Fibroblast of lung (primary cell): ENCODE data around the gene TH. TPM values are rescaled to one million over a fixed set of nuclear protein-coding genes. Genes with fewer than 3 reads are reported as not detected.

ENCODE experiments used
- DNase-seq, 2 donors: peaks; one replicate each; pipeline versions ENCODE4 v3.0.0 to v3.0.0-alpha.2; 2010; ENCODE audit warnings: low read depth in 2 of 2
- H2AFZ ChIP-seq: 2 replicates; pipeline ENCODE4 v1.5.1; 2012; ENCODE audit warnings: low read length, control low read depth, inconsistent platforms
- H3K27ac ChIP-seq: 2 replicates; pipeline ENCODE4 v1.5.1; 2011; ENCODE audit warnings: low read length, control low read depth; ENCODE audit not compliant: insufficient read depth
- H3K27me3 ChIP-seq: 2 replicates; pipeline ENCODE4 v1.5.1; 2011; ENCODE audit warnings: mild to moderate bottlenecking, low read length; ENCODE audit not compliant: control insufficient read depth, insufficient read depth
- H3K36me3 ChIP-seq: 2 replicates; pipeline ENCODE4 v1.5.1; 2011; ENCODE audit warnings: low read length; ENCODE audit not compliant: control insufficient read depth, insufficient read depth
- H3K4me1 ChIP-seq: 2 replicates; pipeline ENCODE4 v1.5.1; 2011; ENCODE audit warnings: low read length; ENCODE audit not compliant: control insufficient read depth, insufficient read depth; ENCODE audit errors: extremely low read depth
- H3K4me2 ChIP-seq: 2 replicates; pipeline ENCODE4 v1.5.1; 2011; ENCODE audit warnings: low read length, control low read depth; ENCODE audit not compliant: insufficient read depth; ENCODE audit errors: extremely low read depth
- H3K4me3 ChIP-seq, 4 experiments: fragments of 200-600 bp in 1 of 4; sonication (generic) in 1 of 4; replicated peaks in 1 of 4; 2 replicates each; pipeline ENCODE4 v1.5.1; 2011 to 2016; ENCODE audit warnings: low read length in 4 of 4, low read depth in 3 of 4, mild to moderate bottlenecking in 3 of 4, control low read depth in 2 of 4, inconsistent platforms in 1 of 4, mixed read lengths in 1 of 4; ENCODE audit not compliant: insufficient read depth in 1 of 4; ENCODE audit errors: control extremely low read depth in 1 of 4
- H3K79me2 ChIP-seq: 2 replicates; pipeline ENCODE4 v1.5.1; 2012; ENCODE audit warnings: mild to moderate bottlenecking, low read length, inconsistent platforms; ENCODE audit not compliant: control insufficient read depth, insufficient read depth
- H3K9ac ChIP-seq: 2 replicates; pipeline ENCODE4 v1.5.1; 2011; ENCODE audit warnings: mild to moderate bottlenecking, low read length, control low read depth; ENCODE audit not compliant: insufficient read depth
- H3K9me3 ChIP-seq: 2 replicates; pipeline ENCODE4 v1.5.1; 2012; ENCODE audit warnings: low read depth, low read length; ENCODE audit not compliant: control insufficient read depth, insufficient read depth
- H4K20me1 ChIP-seq: 2 replicates; pipeline ENCODE4 v1.5.1; 2011; ENCODE audit warnings: low read length; ENCODE audit not compliant: control insufficient read depth, insufficient read depth; ENCODE audit errors: extremely low read depth
- EZH2 ChIP-seq: IDR thresholded peaks from 2 replicates; pipeline ENCODE4 v1.5.1; 2012; ENCODE audit warnings: low read length, control low read depth, mild to moderate bottlenecking; ENCODE audit errors: missing control alignments
- polyA plus RNA-seq, 2 donors: library from polyadenylated mRNA; depleted of rRNA in 1 of 2; stranded (reverse) in 1 of 2; unstranded in 1 of 2; fragments of >200 nt; gene quantifications; 2 replicates each; pipeline ENCODE4 v1.2.1, GENCODE V29; 2011 to 2012; ENCODE audit warnings: missing spikeins in 1 of 2
- total RNA-seq: library from RNA; depleted of rRNA; stranded (reverse); fragments of >200 nt; gene quantifications from 2 replicates; pipeline ENCODE4 v1.2.1, GENCODE V29; 2014
- TF ChIP-seq, protein P1 (sequence below), 2 donors: IDR thresholded peaks in 1 of 2; conservative IDR thresholded peaks in 1 of 2; 1 replicate in 1 of 2; 2 replicates in 1 of 2; pipeline ENCODE4 v1.5.1; 2011 to 2012; ENCODE audit warnings: low read length in 2 of 2, control low read depth in 1 of 2, inconsistent platforms in 1 of 2, low read depth in 1 of 2, mild to moderate bottlenecking in 1 of 2

Gene TH
- total and polyA plus RNA-seq, 2 donors (not counting 1 experiment from before 2014, with no cell fraction given) = 0.17 TPM; not detected in 1

DNA sequence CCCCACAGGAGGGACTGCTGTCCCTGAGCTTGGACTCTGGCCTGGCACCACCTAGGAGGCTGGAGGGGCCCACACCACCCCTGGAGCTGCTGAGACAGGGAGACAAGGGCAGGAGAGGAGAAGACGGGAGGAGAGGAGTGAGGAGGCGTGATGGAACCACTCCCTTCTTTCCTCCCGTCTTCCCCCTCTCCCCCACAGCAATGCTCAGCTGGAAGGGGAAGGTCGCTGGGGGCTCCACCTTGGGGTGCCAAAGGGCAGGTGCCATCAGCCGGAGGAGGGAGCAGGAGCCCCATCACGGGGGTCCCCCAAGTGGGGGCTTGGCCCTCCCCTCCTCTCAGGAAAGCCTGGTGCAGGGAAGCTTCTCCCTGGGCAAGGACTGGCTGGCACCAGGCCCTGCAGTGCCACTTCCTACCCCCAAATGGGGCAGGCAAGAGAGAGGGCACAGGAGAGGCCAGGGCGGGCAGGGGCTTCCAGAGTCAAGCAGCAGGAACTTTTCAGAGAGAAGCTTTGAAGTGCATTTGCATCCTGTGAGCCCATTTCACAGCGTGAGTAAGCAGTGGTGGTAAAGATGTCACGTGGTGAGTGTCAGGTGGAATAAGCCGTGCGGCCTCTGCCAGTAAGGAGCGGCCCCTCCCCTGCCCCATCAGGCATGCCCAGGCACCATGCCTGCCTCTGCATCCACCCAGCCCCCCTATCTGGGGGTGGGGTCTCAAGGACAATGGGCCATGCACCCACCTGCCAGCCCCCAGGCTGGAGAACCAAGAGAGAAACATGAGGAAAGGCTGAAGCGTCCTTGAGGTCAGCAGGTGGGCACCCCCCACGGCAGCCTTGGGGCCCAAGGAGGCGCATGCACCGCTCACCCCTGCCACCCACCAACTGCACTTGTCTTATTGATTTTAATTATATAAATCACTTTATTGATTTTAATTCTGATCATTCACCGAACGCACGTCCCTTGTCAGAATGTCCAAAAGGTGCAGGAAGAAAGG is 37.3 kb downstream of the TH start:
- no peaks in the 10 kb centered on the region for H3K4me1 ChIP-seq
- H3K27me3 ChIP-seq = peaks cover 12% of the 10 kb centered on the region
- H3K36me3 ChIP-seq = no peaks in the 10 kb centered on the region
- no peak for TF ChIP-seq EZH2
- TF ChIP-seq, protein P1, sequence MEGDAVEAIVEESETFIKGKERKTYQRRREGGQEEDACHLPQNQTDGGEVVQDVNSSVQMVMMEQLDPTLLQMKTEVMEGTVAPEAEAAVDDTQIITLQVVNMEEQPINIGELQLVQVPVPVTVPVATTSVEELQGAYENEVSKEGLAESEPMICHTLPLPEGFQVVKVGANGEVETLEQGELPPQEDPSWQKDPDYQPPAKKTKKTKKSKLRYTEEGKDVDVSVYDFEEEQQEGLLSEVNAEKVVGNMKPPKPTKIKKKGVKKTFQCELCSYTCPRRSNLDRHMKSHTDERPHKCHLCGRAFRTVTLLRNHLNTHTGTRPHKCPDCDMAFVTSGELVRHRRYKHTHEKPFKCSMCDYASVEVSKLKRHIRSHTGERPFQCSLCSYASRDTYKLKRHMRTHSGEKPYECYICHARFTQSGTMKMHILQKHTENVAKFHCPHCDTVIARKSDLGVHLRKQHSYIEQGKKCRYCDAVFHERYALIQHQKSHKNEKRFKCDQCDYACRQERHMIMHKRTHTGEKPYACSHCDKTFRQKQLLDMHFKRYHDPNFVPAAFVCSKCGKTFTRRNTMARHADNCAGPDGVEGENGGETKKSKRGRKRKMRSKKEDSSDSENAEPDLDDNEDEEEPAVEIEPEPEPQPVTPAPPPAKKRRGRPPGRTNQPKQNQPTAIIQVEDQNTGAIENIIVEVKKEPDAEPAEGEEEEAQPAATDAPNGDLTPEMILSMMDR (conservative IDR thresholded peaks at IDR 0.05 in 1 of 2, IDR thresholded peaks at IDR 0.05 in 1 of 2; ENCODE audit: low read depth in 1 of 2, low read length in 2 of 2) = no peak
- no peak overlapping the region for H3K4me3 ChIP-seq
- H2AFZ ChIP-seq = no peak overlapping the region
- H3K4me2 ChIP-seq = no peak overlapping the region
- no peaks in the 10 kb centered on the region for H3K9me3 ChIP-seq
- H4K20me1 ChIP-seq = no peaks in the 10 kb centered on the region
- H3K79me2 ChIP-seq = no peaks in the 10 kb centered on the region
- no peak overlapping the region for H3K9ac ChIP-seq
- no peak for DNase-seq
- no peak overlapping the region for H3K27ac ChIP-seq

DNA sequence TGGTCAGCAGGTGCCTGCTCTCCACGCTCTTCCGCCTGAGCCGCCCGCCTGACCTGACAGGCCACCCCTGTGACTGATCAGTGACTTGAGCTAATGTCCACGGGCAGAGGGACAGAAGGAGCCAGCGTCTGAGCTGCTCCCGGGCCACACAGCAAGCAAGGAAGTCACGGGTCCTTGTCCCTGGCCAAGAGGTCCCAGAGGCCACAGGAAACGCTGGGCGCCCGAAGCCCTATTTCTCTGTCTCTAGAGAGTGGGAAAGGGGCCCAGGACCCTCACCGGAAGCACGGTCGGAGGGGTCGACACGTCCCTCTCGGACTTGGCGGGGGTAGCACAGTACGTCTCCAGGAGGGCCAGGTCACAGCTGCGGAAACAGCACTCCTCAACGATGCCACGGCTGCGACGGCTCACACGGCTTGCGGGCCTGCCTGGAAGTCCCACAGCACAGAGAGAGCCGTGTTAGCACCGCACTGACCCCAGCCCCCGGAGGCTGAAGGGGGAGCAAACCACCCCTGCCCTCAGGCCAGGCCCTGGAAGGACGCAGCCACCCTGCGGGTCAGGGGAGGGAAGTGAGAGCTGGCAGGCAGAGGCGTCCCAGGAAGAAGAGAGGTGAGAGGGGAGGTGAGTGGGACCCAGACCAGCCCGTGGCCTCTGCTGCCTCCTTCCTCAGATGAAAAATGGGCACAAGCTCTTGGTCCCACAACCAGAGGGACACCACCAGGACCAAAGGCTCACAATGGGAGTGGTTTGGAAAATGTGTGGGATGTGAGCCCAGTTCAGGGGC is 38.2 kb downstream of the TH start:
- Histone ChIP-seq H4K20me1 (no peaks in the 10 kb centered on the region), H3K9me3 (no peaks in the 10 kb centered on the region), H3K4me1 (no peaks in the 10 kb centered on the region), H3K27me3 (peaks cover 12% of the 10 kb centered on the region), H3K36me3 (no peaks in the 10 kb centered on the region), H2AFZ (no peak overlapping the region), H3K27ac (no peak overlapping the region), H3K4me2 (no peak overlapping the region), H3K4me3 (no peak overlapping the region), H3K9ac (no peak overlapping the region), H3K79me2 (no peaks in the 10 kb centered on the region)
- TF ChIP-seq, protein P1 (conservative IDR thresholded peaks at IDR 0.05 in 1 of 2, IDR thresholded peaks at IDR 0.05 in 1 of 2; ENCODE audit: low read depth in 1 of 2, low read length in 2 of 2) = no peak
- no peak for TF ChIP-seq EZH2
- no peak for DNase-seq

DNA sequence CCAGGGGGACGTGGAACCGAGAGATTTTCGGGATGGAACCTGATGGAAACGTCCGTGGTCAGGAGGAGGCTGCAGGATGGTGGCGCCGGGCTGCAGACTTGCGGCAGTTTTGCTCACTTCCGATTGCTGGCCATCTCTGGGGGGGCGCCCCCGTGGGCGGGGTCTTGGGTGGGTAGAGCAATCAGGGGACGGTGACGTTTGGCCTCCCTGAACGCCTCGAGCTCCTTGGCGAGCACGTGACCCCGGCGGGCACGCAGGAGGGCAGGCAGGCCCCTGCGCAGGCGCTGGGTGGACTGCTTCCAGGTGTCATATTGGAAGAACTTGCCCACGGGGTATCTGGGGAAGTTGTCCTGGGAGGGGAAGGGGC is 38.8 kb downstream of the TH start:
- TF ChIP-seq EZH2 = peak; percentile 6
- TF ChIP-seq, protein P1 (conservative IDR thresholded peaks at IDR 0.05 in 1 of 2, IDR thresholded peaks at IDR 0.05 in 1 of 2; ENCODE audit: low read depth in 1 of 2, low read length in 2 of 2) = no peak
- Histone ChIP-seq H3K4me3 (no peak overlapping the region), H4K20me1 (no peaks in the 10 kb centered on the region), H3K79me2 (no peaks in the 10 kb centered on the region), H3K27me3 (peaks cover 12% of the 10 kb centered on the region), H3K4me1 (no peaks in the 10 kb centered on the region), H3K27ac (no peak overlapping the region), H3K36me3 (no peaks in the 10 kb centered on the region), H3K4me2 (no peak overlapping the region), H3K9ac (no peak overlapping the region), H2AFZ (no peak overlapping the region), H3K9me3 (no peaks in the 10 kb centered on the region)
- DNase-seq = no peak
